ENCODE measurements around the gene PBX1. TPM values are rescaled to one million over a fixed set of nuclear protein-coding genes. Genes with fewer than 3 reads are reported as not detected.

The PBX1 gene
- total and polyA plus RNA-seq, 10 of the 15 experiments (the other 5 are each of a cell fraction or from before 2014, with no cell fraction given): 0.05 to 0.28 (median 0.11) TPM; not detected in 5

GRCh38 chr1:164670026-164670425 lies 111.0 kb downstream of the PBX1 start:
- H3K79me2 ChIP-seq (ENCODE audit: control insufficient read depth, insufficient read depth, low read length): no peaks in the 10 kb centered on the region
- in situ Hi-C loops (cut with MboI): no loop called here
- no TSS peak for BruUV-seq (replicated peaks)

More at GRCh38 chr1:164670026-164670425, 111.0 kb downstream of the PBX1 start:
- DNase-seq (ENCODE audit: low read depth, low spot score) (no peak), FAIRE-seq (no peak), ATAC-seq (no peak)
- SMC1A ChIA-PET (ENCODE audit: uncharacterized antibody, unreplicated experiment): no interaction called here
- Histone ChIP-seq H3K27ac (ENCODE audit: control insufficient read depth, insufficient read depth) (no peak overlapping the region), H3K27me3 (replicated peaks in 1 of 2; ENCODE audit: control insufficient read depth in 2 of 2, insufficient read depth in 2 of 2, low read length in 1 of 2) (no peaks in the 10 kb centered on the region), H3K9me3 (replicated peaks; ENCODE audit: control insufficient read depth, insufficient read depth, low read length) (no peaks in the 10 kb centered on the region), H3K4me2 (ENCODE audit: control insufficient read depth, insufficient read depth) (no peak overlapping the region), H2AFZ (ENCODE audit: control insufficient read depth, low read depth, low read length) (no peak overlapping the region), H3K36me3 (ENCODE audit: control insufficient read depth in 2 of 2, insufficient read depth in 2 of 2, low read length in 1 of 2) (no peaks in the 10 kb centered on the region), H3K9ac (ENCODE audit: control insufficient read depth, insufficient read depth, low read length) (no peak overlapping the region), H3K4me1 (ENCODE audit: control insufficient read depth, insufficient read depth, low read length) (no peaks in the 10 kb centered on the region), H3K4me3 (no peak overlapping the region), H4K20me1 (ENCODE audit: control insufficient read depth, insufficient read depth) (no peaks in the 10 kb centered on the region)
- RAD21 ChIA-PET (ENCODE audit: unreplicated experiment): no interaction called here
- POLR2A ChIA-PET: no interaction called here
- TF ChIP-seq EED (IDR thresholded peaks at IDR 0.05; ENCODE audit: low read depth): no peak
- no peak for TF ChIP-seq ESRRA (IDR thresholded peaks at IDR 0.05; ENCODE audit: low read length)
- TF ChIP-seq, protein P1, sequence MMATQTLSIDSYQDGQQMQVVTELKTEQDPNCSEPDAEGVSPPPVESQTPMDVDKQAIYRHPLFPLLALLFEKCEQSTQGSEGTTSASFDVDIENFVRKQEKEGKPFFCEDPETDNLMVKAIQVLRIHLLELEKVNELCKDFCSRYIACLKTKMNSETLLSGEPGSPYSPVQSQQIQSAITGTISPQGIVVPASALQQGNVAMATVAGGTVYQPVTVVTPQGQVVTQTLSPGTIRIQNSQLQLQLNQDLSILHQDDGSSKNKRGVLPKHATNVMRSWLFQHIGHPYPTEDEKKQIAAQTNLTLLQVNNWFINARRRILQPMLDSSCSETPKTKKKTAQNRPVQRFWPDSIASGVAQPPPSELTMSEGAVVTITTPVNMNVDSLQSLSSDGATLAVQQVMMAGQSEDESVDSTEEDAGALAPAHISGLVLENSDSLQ (IDR thresholded peaks at IDR 0.05): no peak
- TF ChIP-seq MLLT1 (IDR thresholded peaks at IDR 0.05): no peak
- TF ChIP-seq GABPA (IDR thresholded peaks at IDR 0.05; ENCODE audit: low read depth): no peak
- WGBS (ENCODE audit: insufficient coverage, insufficient replicate concordance, low lambda C conversion rate, missing lambda C conversion rate): 0% methylated on average over 1 of the region's 1 CpG
- CTCF ChIA-PET: no interaction called here
- intact Hi-C loops (cut with micrococcal nuclease; ENCODE audit: unreplicated experiment): no loop called here
